K562 (cell line): ENCODE results near the gene WNT7A. TPM values are rescaled to one million over a fixed set of nuclear protein-coding genes. Genes with fewer than 3 reads are reported as not detected.
A peak's percentile ranks its signal among the peaks of the same experiment; 100 is the strongest.

Experiments used
- ATAC-seq: fragments of 200-7000 bp; cut with Tn5 transposase; 3 replicates; pipeline ENCODE4 v1.9.1; 2020; ENCODE audit warnings: moderate library complexity
- BruUV-seq: library from RNA; stranded (reverse); fragments of 400-500 nt; replicated peaks from 2 replicates; lab custom pipeline; 2021; lab: Mats Ljungman, UMichigan
- CTCF ChIA-PET: fragments of 300-600 bp; formaldehyde crosslinking; extraction: SDS; loops from one replicate; lab custom pipeline; 2021; ENCODE audit warnings: low intra/inter-chr PET ratio; lab: Yijun Ruan, JAX
- POLR2A ChIA-PET: fragments of 300-600, 350-650 bp; sonication (Branson Sonifier 250); formaldehyde crosslinking; extraction: SDS; loops from one replicate; lab custom pipeline; 2021; ENCODE audit warnings: antibody characterized with exemption, inconsistent platforms; lab: Yijun Ruan, JAX
- DNase-seq, 4 experiments: peaks; one replicate each; pipeline versions ENCODE4 v3.0.0 to v3.0.0-alpha.2; 2011 to 2018; ENCODE audit warnings: low spot score in 3 of 4, mixed read lengths in 3 of 4; ENCODE audit errors: extremely low read depth in 1 of 4
- FAIRE-seq: peaks from 2 replicates; lab custom pipeline; 2011; peaks lifted over from hg19 to GRCh38; lab: Jason Lieb, UNC
- H2AFZ ChIP-seq: 2 replicates; pipeline ENCODE4 v1.6.0; 2011; ENCODE audit warnings: low read depth, low read length, control low read depth, inconsistent platforms
- H3K27ac ChIP-seq: fragments of 200-600 bp; 3 replicates; pipeline ENCODE4 v1.8.0; 2011; ENCODE audit warnings: low read depth, mild to moderate bottlenecking, control low read depth, inconsistent platforms, low read length, moderate library complexity, mixed read lengths; ENCODE audit errors: extremely low read depth
- H3K27me3 ChIP-seq, 2 experiments: fragments of 300-600 bp in 1 of 2; 2 replicates in 1 of 2; 3 replicates in 1 of 2; pipeline versions ENCODE4 v1.6.0 to v1.8.0; 2011; ENCODE audit warnings: inconsistent platforms in 2 of 2, low read length in 2 of 2, mild to moderate bottlenecking in 1 of 2, mixed read lengths in 1 of 2, moderate library complexity in 1 of 2; ENCODE audit not compliant: control insufficient read depth in 2 of 2, insufficient read depth in 2 of 2
- H3K36me3 ChIP-seq: fragments of 300-600 bp; 3 replicates; pipeline ENCODE4 v1.8.0; 2011; ENCODE audit warnings: mild to moderate bottlenecking, low read length, inconsistent platforms; ENCODE audit not compliant: control insufficient read depth, insufficient read depth
- H3K4me1 ChIP-seq, 2 experiments: fragments of 200-600 bp in 1 of 2; replicated peaks in 1 of 2; 2 replicates in 1 of 2; 3 replicates in 1 of 2; pipeline versions ENCODE4 v1.5.1 to v1.8.0; 2011; ENCODE audit warnings: inconsistent platforms in 2 of 2, low read length in 2 of 2, mild to moderate bottlenecking in 1 of 2, mixed read lengths in 1 of 2, moderate library complexity in 1 of 2; ENCODE audit not compliant: control insufficient read depth in 2 of 2, insufficient read depth in 2 of 2
- H3K4me2 ChIP-seq: 2 replicates; pipeline ENCODE4 v1.6.1; 2011; ENCODE audit warnings: low read length, control low read depth, inconsistent platforms, mixed read lengths; ENCODE audit not compliant: insufficient read depth
- H3K4me3 ChIP-seq: fragments of 200-600 bp; sonication (generic), shearing (Covaris generic); 2 replicates; pipeline ENCODE4 v1.5.1; 2016; ENCODE audit warnings: control low read depth, inconsistent platforms
- H3K79me2 ChIP-seq: fragments of 200-600 bp; 3 replicates; pipeline ENCODE4 v1.8.0; 2011; ENCODE audit warnings: low read length, inconsistent platforms; ENCODE audit not compliant: control insufficient read depth, insufficient read depth
- H3K9ac ChIP-seq, 2 experiments: 2 replicates each; pipeline versions ENCODE4 v1.6.0 to v1.6.1; 2011; ENCODE audit warnings: low read depth in 2 of 2, low read length in 2 of 2, control low read depth in 1 of 2, inconsistent platforms in 1 of 2, mild to moderate bottlenecking in 1 of 2, mixed read lengths in 1 of 2; ENCODE audit not compliant: insufficient read depth in 1 of 2
- H3K9me1 ChIP-seq: one replicate; pipeline ENCODE4 v1.6.0; 2011; ENCODE audit warnings: inconsistent platforms, mild to moderate bottlenecking, low read length, moderate library complexity; ENCODE audit not compliant: control insufficient read depth, insufficient read depth
- H3K9me3 ChIP-seq: replicated peaks from 2 replicates; pipeline ENCODE4 v1.5.1; 2011; ENCODE audit warnings: low read depth, low read length, inconsistent platforms; ENCODE audit not compliant: control insufficient read depth, insufficient read depth
- H4K20me1 ChIP-seq: replicated peaks from 2 replicates; pipeline ENCODE4 v1.6.1; 2011; ENCODE audit warnings: low read length, inconsistent platforms, mixed read lengths; ENCODE audit not compliant: control insufficient read depth, insufficient read depth
- CSDE1 ChIP-seq, 2 experiments: fragments of 450-650 bp; IDR thresholded peaks; 2 replicates each; pipeline ENCODE4 v1.6.1; 2016; ENCODE audit warnings: mild to moderate bottlenecking in 1 of 2
- GMEB1 ChIP-seq: fragments of 250-450 bp; sonication (Bioruptor Pico); IDR thresholded peaks from 2 replicates; pipeline ENCODE4 v1.4.0; 2020; ENCODE audit warnings: mild to moderate bottlenecking
- HEY1 ChIP-seq: fragments of 250-450 bp; sonication (Bioruptor Pico); IDR thresholded peaks from 2 replicates; pipeline ENCODE4 v1.5.0; 2020; ENCODE audit warnings: mild to moderate bottlenecking, moderate library complexity, borderline replicate concordance
- RBM14 ChIP-seq: fragments of 200-400 bp; formaldehyde crosslinking; IDR thresholded peaks from 2 replicates; pipeline ENCODE4 v1.6.1; 2018; ENCODE audit warnings: low read depth, mild to moderate bottlenecking, low read length, moderate library complexity, borderline replicate concordance; ENCODE audit not compliant: insufficient read depth
- SRF ChIP-seq, 2 experiments: fragments of 250-450, 450-650 bp in 1 of 2; sonication (Bioruptor Pico) in 1 of 2; sonication (generic) in 1 of 2; formaldehyde crosslinking; IDR thresholded peaks; 2 replicates each; pipeline versions ENCODE4 v1.5.0 to v1.5.1; 2020 to 2022; ENCODE audit warnings: mild to moderate bottlenecking in 1 of 2, missing genetic modification reagents in 1 of 2
- ZBTB7A ChIP-seq: IDR thresholded peaks from 2 replicates; pipeline ENCODE4 v1.6.1; 2011; ENCODE audit warnings: low read depth, mild to moderate bottlenecking, low read length, moderate library complexity, borderline replicate concordance; ENCODE audit not compliant: control insufficient read depth
- WGBS: fragments of 100-300 bp; shearing (Covaris generic); methylation state at CpG from one replicate; pipeline ENCODE4 v1.1.6; 2016; ENCODE audit warnings: low coverage, mixed read lengths; ENCODE audit not compliant: insufficient coverage; ENCODE audit errors: missing lambda C conversion rate; 5-methylcytosine and 5-hydroxymethylcytosine counted together
- in situ Hi-C: fragments of 300-500 bp; cut with MboI; formaldehyde crosslinking; loops from 4 replicates; pipeline ENCODE4 v1.15.0; 2018; ENCODE audit warnings: inconsistent platforms, mixed read lengths
- intact Hi-C: fragments of 100-400 bp; cut with micrococcal nuclease; formaldehyde crosslinking; loops from 2 replicates; pipeline ENCODE4 v1.14.2; 2022
- polyA plus RNA-seq, 8 experiments: library from polyadenylated mRNA; depleted of rRNA in 4 of 8; stranded (reverse) in 5 of 8; unstranded in 3 of 8; fragments of >200 nt; fragmentation: Nextera tagmentation in 2 of 8; fragmentation: Illumina TruSeq in 1 of 8; extraction: Ambion mirVana in 2 of 8; extraction: Trizol in 1 of 8; gene quantifications; 2 replicates each; pipeline versions ENCODE4 v1.2.1 to v1.2.3, GENCODE V29; 2011 to 2014; ENCODE audit warnings: inconsistent platforms in 1 of 8, missing spikeins in 1 of 8
- total RNA-seq, 7 experiments: library from RNA; depleted of rRNA in 6 of 7; stranded (reverse); fragments of >200 nt in 6 of 7; fragmentation: Illumina TruSeq in 2 of 7; extraction: Trizol in 2 of 7; gene quantifications; 2 replicates each; pipeline versions ENCODE4 v1.2.1 to v1.2.3, GENCODE V29; 2011 to 2021; ENCODE audit warnings: low replicate concordance in 1 of 7

WNT7A gene
- total and polyA plus RNA-seq, 9 of the 15 experiments (the other 6 are each of a cell fraction or from before 2014, with no cell fraction given), result 0.03 TPM; not detected in 8

GRCh38 chr3:13790376-13791197 is 89.3 kb downstream of the WNT7A start:
- H3K27me3 ChIP-seq, result peaks cover 62 to 93% of the 10 kb centered on the region in 2 experiments
- H3K9ac ChIP-seq, result peak overlapping the region in 1 of 2 experiments; percentile 24; a peak in 1 of 4 replicates
- H2AFZ ChIP-seq, result no peak overlapping the region
- peaks cover 0 to 6% of the 10 kb centered on the region in 2 experiments; a peak in 1 of 5 replicates for H3K4me1 ChIP-seq
- H3K4me2 ChIP-seq, result no peak overlapping the region
- FAIRE-seq (no peak), ATAC-seq (no peak), DNase-seq (no peak)
- H3K27ac ChIP-seq, result no peak overlapping the region
- in situ Hi-C loops (no loop called here), intact Hi-C loops (no loop called here)
- TF ChIP-seq HEY1 (no peak), ZBTB7A (no peak), SRF (CRISPR knock-in tag; IDR thresholded peaks at IDR 0.05) (no peak), RBM14 (no peak), CSDE1 (IDR thresholded peaks at IDR 0.05) (no peak), GMEB1 (CRISPR knock-in tag) (no peak)
- POLR2A ChIA-PET, result interaction anchor here (0.7 to 1.1 kb wide), 2 partner anchors 9 to 11 kb away, joined by 3 to 5 read pairs; no protein-coding TSS in a partner anchor
- H3K4me3 ChIP-seq, result no peak overlapping the region
- no peaks in the 10 kb centered on the region for H3K36me3 ChIP-seq
- peaks cover 11% of the 10 kb centered on the region for H4K20me1 ChIP-seq
- H3K79me2 ChIP-seq, result no peaks in the 10 kb centered on the region
- CTCF ChIA-PET, result no interaction called here
- under 1% methylated on average over 13 of the region's 13 CpGs for WGBS
- BruUV-seq, result no TSS peak
- H3K9me1 ChIP-seq, result no peaks in the 10 kb centered on the region
- H3K9me3 ChIP-seq, result no peaks in the 10 kb centered on the region
